M059J (cell line): ENCODE measurements around the gene LIAS. TPM values are rescaled to one million over a fixed set of nuclear protein-coding genes. Genes with fewer than 3 reads are reported as not detected.
"Not testable (repeated sequence)": the region's sequence is repeated elsewhere in the genome, so short reads cannot be mapped to it uniquely, and the experiment has no call there.

ENCODE experiments used
- DNase-seq: peaks from one replicate; pipeline ENCODE4 v3.0.0-alpha.2; 2012; ENCODE audit warnings: low read depth
- total RNA-seq: library from RNA; depleted of rRNA; stranded (reverse); fragments of >200 nt; shearing (Covaris generic); gene quantifications from 2 replicates; pipeline ENCODE4 v1.2.3, GENCODE V29; 2014

The LIAS gene
- total RNA-seq, 1 experiment from 2014 or later, result 10.4 TPM

- no peak for DNase-seq
These were observed 39.3 kb downstream of the LIAS start for GRCh38 chr4:39497909-39498726.

GRCh38 chr4:39498727-39499020, 39.8 kb downstream of the LIAS start:
- DNase-seq, result no peak

GRCh38 chr4:39502019-39502663, 43.3 kb downstream of the LIAS start:
- peak; percentile 40 for DNase-seq

- not testable (repeated sequence) for DNase-seq
These were observed 43.8 kb downstream of the LIAS start for GRCh38 chr4:39502664-39503035.

GRCh38 chr4:39504538-39504937, 45.7 kb downstream of the LIAS start:
- DNase-seq, result no peak

GRCh38 chr4:39505581-39505980, 46.7 kb downstream of the LIAS start:
- DNase-seq, result no peak

GRCh38 chr4:39510348-39510929, 51.6 kb downstream of the LIAS start:
- no peak for DNase-seq

- not testable (repeated sequence) for DNase-seq
These were observed 55.4 kb downstream of the LIAS start for GRCh38 chr4:39514266-39514665.

GRCh38 chr4:39514888-39515401, 56.1 kb downstream of the LIAS start:
- peak; percentile 27 for DNase-seq

- DNase-seq, result not testable (repeated sequence)
These were observed 57.0 kb downstream of the LIAS start for GRCh38 chr4:39515669-39516401.

- no peak for DNase-seq
These were observed 57.6 kb downstream of the LIAS start for GRCh38 chr4:39516407-39516966.

GRCh38 chr4:39518484-39518883, 59.6 kb downstream of the LIAS start:
- no peak for DNase-seq

GRCh38 chr4:39521253-39521919, 62.5 kb downstream of the LIAS start:
- no peak for DNase-seq

GRCh38 chr4:39522068-39522467, 63.2 kb downstream of the LIAS start:
- DNase-seq, result no peak

GRCh38 chr4:39524161-39524957, 65.5 kb downstream of the LIAS start:
- DNase-seq, result no peak

GRCh38 chr4:39525822-39526690, 67.2 kb downstream of the LIAS start:
- no peak for DNase-seq

- DNase-seq, result no peak
These were observed 68.0 kb downstream of the LIAS start for GRCh38 chr4:39526765-39527295.

GRCh38 chr4:39527296-39528060, 68.6 kb downstream of the LIAS start, which contains the start of gene UGDH:
Gene UGDH (minus strand): TSS chr4:39527439. CDS start chr4:39521512, 5,927 bp downstream.
- peak; percentile 98 for DNase-seq
